ENCODE data around the gene PCDHGC5.

- TF ChIP-seq CTCF (conservative IDR thresholded peaks at IDR 0.05; ENCODE audit: low read depth in 2 of 2) (no peak), POLR2AphosphoS5 (IDR thresholded peaks at IDR 0.05; ENCODE audit: low read depth) (no peak), CREB1 (CRISPR knock-in tag; IDR thresholded peaks at IDR 0.05; ENCODE audit: low read depth) (no peak), EZH2 (IDR thresholded peaks at IDR 0.05; ENCODE audit: low read depth, unreplicated experiment) (peak; percentile 26), JUNB (IDR thresholded peaks at IDR 0.05; ENCODE audit: unreplicated experiment) (no peak), EZH2phosphoT487 (IDR thresholded peaks at IDR 0.05; ENCODE audit: unreplicated experiment) (no peak), ZNF331 (CRISPR knock-in tag; IDR thresholded peaks at IDR 0.05; ENCODE audit: low read depth) (no peak), NANOG (IDR thresholded peaks at IDR 0.05; ENCODE audit: borderline replicate concordance) (no peak), STAT1 (IDR thresholded peaks at IDR 0.05; ENCODE audit: unreplicated experiment) (no peak)
- TF ChIP-seq, protein P1, sequence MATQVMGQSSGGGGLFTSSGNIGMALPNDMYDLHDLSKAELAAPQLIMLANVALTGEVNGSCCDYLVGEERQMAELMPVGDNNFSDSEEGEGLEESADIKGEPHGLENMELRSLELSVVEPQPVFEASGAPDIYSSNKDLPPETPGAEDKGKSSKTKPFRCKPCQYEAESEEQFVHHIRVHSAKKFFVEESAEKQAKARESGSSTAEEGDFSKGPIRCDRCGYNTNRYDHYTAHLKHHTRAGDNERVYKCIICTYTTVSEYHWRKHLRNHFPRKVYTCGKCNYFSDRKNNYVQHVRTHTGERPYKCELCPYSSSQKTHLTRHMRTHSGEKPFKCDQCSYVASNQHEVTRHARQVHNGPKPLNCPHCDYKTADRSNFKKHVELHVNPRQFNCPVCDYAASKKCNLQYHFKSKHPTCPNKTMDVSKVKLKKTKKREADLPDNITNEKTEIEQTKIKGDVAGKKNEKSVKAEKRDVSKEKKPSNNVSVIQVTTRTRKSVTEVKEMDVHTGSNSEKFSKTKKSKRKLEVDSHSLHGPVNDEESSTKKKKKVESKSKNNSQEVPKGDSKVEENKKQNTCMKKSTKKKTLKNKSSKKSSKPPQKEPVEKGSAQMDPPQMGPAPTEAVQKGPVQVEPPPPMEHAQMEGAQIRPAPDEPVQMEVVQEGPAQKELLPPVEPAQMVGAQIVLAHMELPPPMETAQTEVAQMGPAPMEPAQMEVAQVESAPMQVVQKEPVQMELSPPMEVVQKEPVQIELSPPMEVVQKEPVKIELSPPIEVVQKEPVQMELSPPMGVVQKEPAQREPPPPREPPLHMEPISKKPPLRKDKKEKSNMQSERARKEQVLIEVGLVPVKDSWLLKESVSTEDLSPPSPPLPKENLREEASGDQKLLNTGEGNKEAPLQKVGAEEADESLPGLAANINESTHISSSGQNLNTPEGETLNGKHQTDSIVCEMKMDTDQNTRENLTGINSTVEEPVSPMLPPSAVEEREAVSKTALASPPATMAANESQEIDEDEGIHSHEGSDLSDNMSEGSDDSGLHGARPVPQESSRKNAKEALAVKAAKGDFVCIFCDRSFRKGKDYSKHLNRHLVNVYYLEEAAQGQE (IDR thresholded peaks at IDR 0.05; ENCODE audit: unreplicated experiment) = no peak
- TF ChIP-seq, protein P2, sequence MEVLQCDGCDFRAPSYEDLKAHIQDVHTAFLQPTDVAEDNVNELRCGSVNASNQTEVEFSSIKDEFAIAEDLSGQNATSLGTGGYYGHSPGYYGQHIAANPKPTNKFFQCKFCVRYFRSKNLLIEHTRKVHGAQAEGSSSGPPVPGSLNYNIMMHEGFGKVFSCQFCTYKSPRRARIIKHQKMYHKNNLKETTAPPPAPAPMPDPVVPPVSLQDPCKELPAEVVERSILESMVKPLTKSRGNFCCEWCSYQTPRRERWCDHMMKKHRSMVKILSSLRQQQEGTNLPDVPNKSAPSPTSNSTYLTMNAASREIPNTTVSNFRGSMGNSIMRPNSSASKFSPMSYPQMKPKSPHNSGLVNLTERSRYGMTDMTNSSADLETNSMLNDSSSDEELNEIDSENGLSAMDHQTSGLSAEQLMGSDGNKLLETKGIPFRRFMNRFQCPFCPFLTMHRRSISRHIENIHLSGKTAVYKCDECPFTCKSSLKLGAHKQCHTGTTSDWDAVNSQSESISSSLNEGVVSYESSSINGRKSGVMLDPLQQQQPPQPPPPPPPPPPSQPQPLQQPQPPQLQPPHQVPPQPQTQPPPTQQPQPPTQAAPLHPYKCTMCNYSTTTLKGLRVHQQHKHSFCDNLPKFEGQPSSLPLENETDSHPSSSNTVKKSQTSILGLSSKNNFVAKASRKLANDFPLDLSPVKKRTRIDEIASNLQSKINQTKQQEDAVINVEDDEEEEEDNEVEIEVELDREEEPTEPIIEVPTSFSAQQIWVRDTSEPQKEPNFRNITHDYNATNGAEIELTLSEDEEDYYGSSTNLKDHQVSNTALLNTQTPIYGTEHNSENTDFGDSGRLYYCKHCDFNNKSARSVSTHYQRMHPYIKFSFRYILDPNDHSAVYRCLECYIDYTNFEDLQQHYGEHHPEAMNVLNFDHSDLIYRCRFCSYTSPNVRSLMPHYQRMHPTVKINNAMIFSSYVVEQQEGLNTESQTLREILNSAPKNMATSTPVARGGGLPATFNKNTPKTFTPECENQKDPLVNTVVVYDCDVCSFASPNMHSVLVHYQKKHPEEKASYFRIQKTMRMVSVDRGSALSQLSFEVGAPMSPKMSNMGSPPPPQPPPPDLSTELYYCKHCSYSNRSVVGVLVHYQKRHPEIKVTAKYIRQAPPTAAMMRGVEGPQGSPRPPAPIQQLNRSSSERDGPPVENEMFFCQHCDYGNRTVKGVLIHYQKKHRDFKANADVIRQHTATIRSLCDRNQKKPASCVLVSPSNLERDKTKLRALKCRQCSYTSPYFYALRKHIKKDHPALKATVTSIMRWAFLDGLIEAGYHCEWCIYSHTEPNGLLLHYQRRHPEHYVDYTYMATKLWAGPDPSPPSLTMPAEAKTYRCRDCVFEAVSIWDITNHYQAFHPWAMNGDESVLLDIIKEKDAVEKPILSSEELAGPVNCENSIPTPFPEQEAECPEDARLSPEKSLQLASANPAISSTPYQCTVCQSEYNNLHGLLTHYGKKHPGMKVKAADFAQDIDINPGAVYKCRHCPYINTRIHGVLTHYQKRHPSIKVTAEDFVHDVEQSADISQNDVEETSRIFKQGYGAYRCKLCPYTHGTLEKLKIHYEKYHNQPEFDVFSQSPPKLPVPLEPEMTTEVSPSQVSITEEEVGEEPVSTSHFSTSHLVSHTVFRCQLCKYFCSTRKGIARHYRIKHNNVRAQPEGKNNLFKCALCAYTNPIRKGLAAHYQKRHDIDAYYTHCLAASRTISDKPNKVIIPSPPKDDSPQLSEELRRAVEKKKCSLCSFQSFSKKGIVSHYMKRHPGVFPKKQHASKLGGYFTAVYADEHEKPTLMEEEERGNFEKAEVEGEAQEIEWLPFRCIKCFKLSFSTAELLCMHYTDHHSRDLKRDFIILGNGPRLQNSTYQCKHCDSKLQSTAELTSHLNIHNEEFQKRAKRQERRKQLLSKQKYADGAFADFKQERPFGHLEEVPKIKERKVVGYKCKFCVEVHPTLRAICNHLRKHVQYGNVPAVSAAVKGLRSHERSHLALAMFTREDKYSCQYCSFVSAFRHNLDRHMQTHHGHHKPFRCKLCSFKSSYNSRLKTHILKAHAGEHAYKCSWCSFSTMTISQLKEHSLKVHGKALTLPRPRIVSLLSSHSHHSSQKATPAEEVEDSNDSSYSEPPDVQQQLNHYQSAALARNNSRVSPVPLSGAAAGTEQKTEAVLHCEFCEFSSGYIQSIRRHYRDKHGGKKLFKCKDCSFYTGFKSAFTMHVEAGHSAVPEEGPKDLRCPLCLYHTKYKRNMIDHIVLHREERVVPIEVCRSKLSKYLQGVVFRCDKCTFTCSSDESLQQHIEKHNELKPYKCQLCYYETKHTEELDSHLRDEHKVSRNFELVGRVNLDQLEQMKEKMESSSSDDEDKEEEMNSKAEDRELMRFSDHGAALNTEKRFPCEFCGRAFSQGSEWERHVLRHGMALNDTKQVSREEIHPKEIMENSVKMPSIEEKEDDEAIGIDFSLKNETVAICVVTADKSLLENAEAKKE (CRISPR knock-in tag; IDR thresholded peaks at IDR 0.05) = no peak
- TF ChIP-seq, protein P3, sequence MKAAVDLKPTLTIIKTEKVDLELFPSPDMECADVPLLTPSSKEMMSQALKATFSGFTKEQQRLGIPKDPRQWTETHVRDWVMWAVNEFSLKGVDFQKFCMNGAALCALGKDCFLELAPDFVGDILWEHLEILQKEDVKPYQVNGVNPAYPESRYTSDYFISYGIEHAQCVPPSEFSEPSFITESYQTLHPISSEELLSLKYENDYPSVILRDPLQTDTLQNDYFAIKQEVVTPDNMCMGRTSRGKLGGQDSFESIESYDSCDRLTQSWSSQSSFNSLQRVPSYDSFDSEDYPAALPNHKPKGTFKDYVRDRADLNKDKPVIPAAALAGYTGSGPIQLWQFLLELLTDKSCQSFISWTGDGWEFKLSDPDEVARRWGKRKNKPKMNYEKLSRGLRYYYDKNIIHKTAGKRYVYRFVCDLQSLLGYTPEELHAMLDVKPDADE (IDR thresholded peaks at IDR 0.05) = no peak
Observed at GRCh38 chr5:141493500-141494422, 4.9 kb downstream of the PCDHGC5 start.
